Mucosa of gallbladder (tissue), 1 donor: ENCODE measurements around the gene LMCD1. TPM values are rescaled to one million over a fixed set of nuclear protein-coding genes. Genes with fewer than 3 reads are reported as not detected.

ENCODE experiments used
- DNase-seq: peaks from one replicate; pipeline ENCODE4 v3.0.0-alpha.2; 2020; ENCODE audit warnings: low spot score
- total RNA-seq: library from RNA; stranded (reverse); gene quantifications from one replicate; pipeline ENCODE4 v1.2.1, GENCODE V29; 2021
- donor health status: DM: no; HTN: no; CAD: no.

Gene LMCD1
- total RNA-seq, 1 donor from 2014 or later, result 77.9 TPM

GRCh38 chr3:8536096-8537056, 34.8 kb downstream of the LMCD1 start:
- no peak for DNase-seq

- DNase-seq, result no peak
Observed at GRCh38 chr3:8537440-8537839, 35.8 kb downstream of the LMCD1 start.

DNA sequence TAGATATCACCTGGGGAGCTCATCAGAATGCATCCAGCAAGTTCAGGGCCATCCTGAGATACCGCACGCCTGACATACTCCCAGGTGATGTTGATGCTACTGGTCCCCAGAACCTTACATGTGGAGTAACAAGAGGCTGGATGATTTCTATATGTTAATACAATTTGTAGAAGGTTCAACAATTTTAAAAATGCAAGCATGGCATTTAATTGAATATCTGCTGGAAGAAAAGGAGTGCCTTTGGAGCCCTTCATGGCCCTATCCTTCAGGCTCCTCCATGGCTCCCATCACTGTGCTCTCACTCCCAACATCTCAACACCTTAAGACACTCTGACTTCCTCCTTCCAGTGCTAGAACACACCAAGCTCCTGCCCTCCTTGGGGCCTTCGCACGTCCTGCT, 36.6 kb downstream of the LMCD1 start:
- DNase-seq, result no peak

- DNase-seq, result no peak
Observed at GRCh38 chr3:8538913-8539312, 37.3 kb downstream of the LMCD1 start.

DNA sequence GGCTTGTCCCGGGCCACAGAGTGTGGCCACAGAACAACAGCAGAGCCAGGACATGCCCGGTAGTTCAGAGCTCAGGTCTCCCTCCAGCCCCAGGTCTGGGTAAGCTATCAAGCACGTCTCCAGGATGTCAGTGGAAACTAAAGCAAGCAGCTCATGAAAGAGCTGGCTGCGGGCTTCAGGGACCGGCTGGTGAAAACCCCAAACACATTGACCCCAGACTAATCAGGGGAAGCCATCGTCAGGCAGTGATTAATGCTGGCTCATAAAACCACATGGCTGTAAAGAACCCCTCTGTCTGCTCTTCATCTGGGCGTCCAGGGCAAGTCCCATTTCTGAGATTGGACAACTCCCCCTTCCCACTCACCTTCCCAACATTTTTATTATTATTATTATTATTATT, 37.8 kb downstream of the LMCD1 start:
- no peak for DNase-seq

- no peak for DNase-seq
Observed at GRCh38 chr3:8540456-8540855, 38.8 kb downstream of the LMCD1 start.

- DNase-seq, result no peak
Observed at GRCh38 chr3:8541486-8541885, 39.9 kb downstream of the LMCD1 start.

GRCh38 chr3:8542190-8543135, 40.8 kb downstream of the LMCD1 start:
- DNase-seq, result no peak

GRCh38 chr3:8546609-8547008, 45.0 kb downstream of the LMCD1 start:
- no peak for DNase-seq

DNA sequence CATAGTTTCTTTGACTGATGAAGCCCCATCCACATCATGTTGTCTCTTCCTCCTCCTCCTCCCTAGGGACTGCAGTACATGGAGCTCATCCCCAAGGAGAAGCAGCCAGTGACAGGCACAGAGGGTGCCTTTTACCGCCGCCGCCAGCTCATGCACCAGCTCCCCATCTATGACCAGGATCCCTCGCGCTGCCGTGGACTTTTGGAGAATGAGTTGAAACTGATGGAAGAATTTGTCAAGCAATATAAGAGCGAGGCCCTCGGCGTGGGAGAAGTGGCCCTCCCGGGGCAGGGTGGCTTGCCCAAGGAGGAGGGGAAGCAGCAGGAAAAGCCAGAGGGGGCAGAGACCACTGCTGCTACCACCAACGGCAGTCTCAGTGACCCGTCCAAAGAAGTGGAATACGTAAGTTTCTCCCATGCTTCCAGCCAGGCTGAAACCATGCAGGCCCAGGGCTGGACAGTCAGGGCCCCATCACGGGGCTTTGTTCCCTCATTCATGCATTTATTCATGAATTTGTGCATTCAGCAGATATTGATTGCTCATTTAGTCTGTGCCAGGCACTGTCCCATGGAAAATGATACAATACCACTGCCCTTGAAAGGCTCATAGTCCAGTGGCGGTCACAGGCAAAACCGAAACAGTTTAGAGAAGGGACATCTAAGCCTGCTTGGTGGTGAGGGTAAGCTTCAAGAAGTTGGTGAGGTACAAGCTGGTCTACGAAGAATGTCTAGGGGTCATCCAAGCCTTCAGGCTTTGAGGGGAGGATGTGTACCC, 47.1 kb downstream of the LMCD1 start:
- DNase-seq, result no peak

DNA sequence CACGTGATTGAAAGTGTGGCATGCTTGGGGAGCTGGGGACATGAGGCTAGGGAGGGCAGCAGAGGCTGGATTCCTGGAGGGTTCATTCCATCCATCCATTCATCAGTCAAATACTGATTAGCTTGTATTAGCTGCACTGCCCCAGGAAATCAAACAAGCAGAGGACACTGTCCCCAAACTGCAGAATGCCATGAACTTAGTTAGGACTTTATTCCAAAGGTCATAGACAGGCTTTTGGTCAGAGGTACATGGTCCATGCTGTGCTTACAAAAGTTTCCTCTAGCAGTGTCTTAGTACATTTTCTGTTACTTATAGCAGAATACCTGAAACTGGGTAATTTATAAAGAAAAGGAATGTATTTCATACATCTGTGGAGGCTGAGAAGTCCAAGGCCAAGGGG, 47.7 kb downstream of the LMCD1 start:
- DNase-seq, result no peak

DNA sequence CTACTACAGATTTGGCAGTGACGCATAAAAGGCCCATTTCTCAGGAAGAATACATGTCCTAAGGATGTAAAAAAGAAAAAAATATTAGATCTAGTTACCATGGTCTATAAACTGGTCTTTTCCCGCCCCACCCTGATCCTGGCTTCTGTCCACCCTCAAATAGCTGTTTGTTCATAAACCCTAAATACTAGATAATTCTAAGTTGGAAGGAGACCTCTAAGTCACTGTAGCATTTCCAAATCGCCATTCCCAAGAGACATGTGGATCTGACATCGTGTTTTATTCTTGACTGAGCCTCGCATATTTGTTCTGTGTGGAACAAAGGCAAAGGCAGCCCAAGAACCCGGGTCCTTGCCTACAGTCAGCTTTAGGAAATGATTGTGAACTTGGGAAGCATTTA, 49.0 kb downstream of the LMCD1 start:
- no peak for DNase-seq

GRCh38 chr3:8552223-8552762, 50.7 kb downstream of the LMCD1 start:
- DNase-seq, result no peak

- DNase-seq, result no peak
Observed at GRCh38 chr3:8553405-8553804, 51.8 kb downstream of the LMCD1 start.

- no peak for DNase-seq
Observed at GRCh38 chr3:8554696-8555095, 53.1 kb downstream of the LMCD1 start.

GRCh38 chr3:8555113-8555661, 53.6 kb downstream of the LMCD1 start:
- peak; percentile 25 for DNase-seq

GRCh38 chr3:8555725-8556472, 54.3 kb downstream of the LMCD1 start:
- DNase-seq, result no peak

GRCh38 chr3:8556473-8556869, 54.8 kb downstream of the LMCD1 start:
- DNase-seq, result no peak

- peak; percentile 28 for DNase-seq
Observed at GRCh38 chr3:8557298-8557697, 55.7 kb downstream of the LMCD1 start.

DNA sequence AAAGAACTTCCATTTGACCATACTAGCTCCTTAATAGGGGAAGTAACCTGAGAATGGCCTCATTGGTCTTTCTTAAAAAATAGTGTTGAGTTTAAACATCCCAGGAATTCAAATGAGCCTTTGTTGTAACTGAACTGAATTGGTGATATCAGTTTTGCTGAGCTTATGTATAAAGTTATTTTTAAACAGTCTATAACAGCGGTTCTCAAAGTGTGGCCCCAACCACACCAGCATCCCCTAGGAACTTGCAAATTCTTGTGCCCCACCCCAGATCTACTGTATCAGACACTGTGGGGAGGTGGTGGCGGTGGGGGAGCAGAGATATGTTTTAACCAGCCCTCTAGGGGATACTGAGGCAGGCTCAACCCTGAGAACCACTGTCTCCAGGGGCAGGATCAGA, 57.0 kb downstream of the LMCD1 start:
- no peak for DNase-seq
